ENCODE data around the gene CLIC4. TPM values are rescaled to one million over a fixed set of nuclear protein-coding genes. Genes with fewer than 3 reads are reported as not detected.
A peak's percentile ranks its signal among the peaks of the same experiment; 100 is the strongest.

Gene CLIC4
- total and polyA plus RNA-seq, 10 of the 15 experiments (the other 5 are each of a cell fraction or from before 2014, with no cell fraction given) = 20.4 to 107 (median 69.6) TPM

DNA sequence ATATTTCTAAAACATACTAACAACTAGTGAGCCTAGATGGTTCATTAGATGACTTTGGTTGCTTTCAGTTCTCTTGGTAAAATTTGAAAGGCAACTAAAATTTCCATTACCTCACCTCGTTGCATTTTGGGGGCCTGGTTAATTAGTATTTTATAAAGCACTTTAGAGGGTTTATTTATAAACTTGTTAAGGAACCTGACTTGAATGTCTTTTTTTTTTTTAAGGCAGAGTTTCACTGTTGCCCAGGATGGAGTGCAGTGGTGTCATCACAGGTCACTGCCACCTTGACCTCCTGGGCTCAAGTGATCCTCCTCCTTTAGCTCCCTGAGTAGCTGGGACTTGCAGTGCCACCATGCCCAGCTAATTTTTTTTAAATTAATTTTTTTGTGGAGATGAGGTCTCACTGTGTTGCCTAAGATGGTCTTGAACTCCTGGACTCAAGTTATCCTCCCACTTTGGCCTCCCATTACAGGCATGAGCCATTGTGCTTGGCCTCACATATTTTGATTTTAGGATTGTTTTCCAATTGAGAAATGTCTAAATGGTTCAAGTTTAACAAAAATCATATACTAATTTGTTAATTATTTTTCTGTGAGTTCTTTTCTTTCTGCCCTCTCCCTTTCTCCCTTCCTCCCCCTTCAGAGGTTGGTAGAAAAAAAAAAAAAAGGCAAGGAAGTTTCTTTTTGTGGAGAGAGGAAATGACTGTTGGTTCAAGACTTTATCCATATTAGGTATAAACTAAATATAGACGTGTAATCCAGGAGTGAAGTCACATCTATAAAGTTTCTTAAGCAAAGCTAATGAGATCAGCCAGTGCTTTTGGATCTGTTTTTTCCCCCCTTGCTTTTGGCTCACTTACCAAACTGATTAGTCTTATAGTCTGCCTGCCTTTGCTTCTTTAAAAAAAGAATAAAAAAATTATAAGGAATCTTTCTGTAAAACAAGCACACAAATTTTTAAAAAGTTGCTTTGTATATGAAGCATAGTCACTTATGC lies 24.7 kb downstream of the CLIC4 start (continued):
- TF ChIP-seq, protein P1, sequence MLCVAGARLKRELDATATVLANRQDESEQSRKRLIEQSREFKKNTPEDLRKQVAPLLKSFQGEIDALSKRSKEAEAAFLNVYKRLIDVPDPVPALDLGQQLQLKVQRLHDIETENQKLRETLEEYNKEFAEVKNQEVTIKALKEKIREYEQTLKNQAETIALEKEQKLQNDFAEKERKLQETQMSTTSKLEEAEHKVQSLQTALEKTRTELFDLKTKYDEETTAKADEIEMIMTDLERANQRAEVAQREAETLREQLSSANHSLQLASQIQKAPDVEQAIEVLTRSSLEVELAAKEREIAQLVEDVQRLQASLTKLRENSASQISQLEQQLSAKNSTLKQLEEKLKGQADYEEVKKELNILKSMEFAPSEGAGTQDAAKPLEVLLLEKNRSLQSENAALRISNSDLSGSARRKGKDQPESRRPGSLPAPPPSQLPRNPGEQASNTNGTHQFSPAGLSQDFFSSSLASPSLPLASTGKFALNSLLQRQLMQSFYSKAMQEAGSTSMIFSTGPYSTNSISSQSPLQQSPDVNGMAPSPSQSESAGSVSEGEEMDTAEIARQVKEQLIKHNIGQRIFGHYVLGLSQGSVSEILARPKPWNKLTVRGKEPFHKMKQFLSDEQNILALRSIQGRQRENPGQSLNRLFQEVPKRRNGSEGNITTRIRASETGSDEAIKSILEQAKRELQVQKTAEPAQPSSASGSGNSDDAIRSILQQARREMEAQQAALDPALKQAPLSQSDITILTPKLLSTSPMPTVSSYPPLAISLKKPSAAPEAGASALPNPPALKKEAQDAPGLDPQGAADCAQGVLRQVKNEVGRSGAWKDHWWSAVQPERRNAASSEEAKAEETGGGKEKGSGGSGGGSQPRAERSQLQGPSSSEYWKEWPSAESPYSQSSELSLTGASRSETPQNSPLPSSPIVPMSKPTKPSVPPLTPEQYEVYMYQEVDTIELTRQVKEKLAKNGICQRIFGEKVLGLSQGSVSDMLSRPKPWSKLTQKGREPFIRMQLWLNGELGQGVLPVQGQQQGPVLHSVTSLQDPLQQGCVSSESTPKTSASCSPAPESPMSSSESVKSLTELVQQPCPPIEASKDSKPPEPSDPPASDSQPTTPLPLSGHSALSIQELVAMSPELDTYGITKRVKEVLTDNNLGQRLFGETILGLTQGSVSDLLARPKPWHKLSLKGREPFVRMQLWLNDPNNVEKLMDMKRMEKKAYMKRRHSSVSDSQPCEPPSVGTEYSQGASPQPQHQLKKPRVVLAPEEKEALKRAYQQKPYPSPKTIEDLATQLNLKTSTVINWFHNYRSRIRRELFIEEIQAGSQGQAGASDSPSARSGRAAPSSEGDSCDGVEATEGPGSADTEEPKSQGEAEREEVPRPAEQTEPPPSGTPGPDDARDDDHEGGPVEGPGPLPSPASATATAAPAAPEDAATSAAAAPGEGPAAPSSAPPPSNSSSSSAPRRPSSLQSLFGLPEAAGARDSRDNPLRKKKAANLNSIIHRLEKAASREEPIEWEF (IDR thresholded peaks at IDR 0.05; ENCODE audit: insufficient replicate concordance, low read depth, low read length) = no peak
- TF ChIP-seq IKZF2 (IDR thresholded peaks at IDR 0.05) (peak; percentile 9 to 40; a peak in 1 of 4 replicates), IKZF1 (conservative IDR thresholded peaks at IDR 0.05) (peak; percentile 39; the same call in 1 of the 2 replicates), RUNX3 (IDR thresholded peaks at IDR 0.05; ENCODE audit: low read length) (peak; percentile 42; the same call in 1 of the 2 replicates), SPI1 (IDR thresholded peaks at IDR 0.05; ENCODE audit: borderline replicate concordance, insufficient read depth, low read depth, low read length) (0 out of 2 replicates have a peak, but pooled peaks have one; percentile 24), MEF2A (IDR thresholded peaks at IDR 0.05; ENCODE audit: insufficient read depth, low read depth, low read length) (peak; percentile 51; the same call in 1 of the 2 replicates), CREM (IDR thresholded peaks at IDR 0.05; ENCODE audit: low read depth) (peak; percentile 26; the same call in 1 of the 2 replicates), SRF (IDR thresholded peaks at IDR 0.05; ENCODE audit: low read depth in 2 of 2, low read length in 2 of 2) (peak in 1 of 2 experiments; percentile 72; a peak in 1 of 4 replicates), ZNF274 (IDR thresholded peaks at IDR 0.05; ENCODE audit: insufficient read depth, insufficient read length) (no peak), YY1 (IDR thresholded peaks at IDR 0.05; ENCODE audit: low read depth, low read length) (no peak), NFYB (IDR thresholded peaks at IDR 0.05; ENCODE audit: insufficient read depth, low read depth, low read length) (no peak), ATF7 (IDR thresholded peaks at IDR 0.05; ENCODE audit: low read depth) (peak; percentile 98), FOXM1 (IDR thresholded peaks at IDR 0.05; ENCODE audit: low read depth, low read length) (peak; percentile 52; the same call in 1 of the 2 replicates), MTA3 (IDR thresholded peaks at IDR 0.05; ENCODE audit: borderline replicate concordance, low read length) (0 out of 2 replicates have a peak, but pooled peaks have one; percentile 40), CEBPB (IDR thresholded peaks at IDR 0.05; ENCODE audit: borderline replicate concordance in 1 of 2, low read depth in 2 of 2, low read length in 2 of 2) (no peak)
- TF ChIP-seq, protein P2, sequence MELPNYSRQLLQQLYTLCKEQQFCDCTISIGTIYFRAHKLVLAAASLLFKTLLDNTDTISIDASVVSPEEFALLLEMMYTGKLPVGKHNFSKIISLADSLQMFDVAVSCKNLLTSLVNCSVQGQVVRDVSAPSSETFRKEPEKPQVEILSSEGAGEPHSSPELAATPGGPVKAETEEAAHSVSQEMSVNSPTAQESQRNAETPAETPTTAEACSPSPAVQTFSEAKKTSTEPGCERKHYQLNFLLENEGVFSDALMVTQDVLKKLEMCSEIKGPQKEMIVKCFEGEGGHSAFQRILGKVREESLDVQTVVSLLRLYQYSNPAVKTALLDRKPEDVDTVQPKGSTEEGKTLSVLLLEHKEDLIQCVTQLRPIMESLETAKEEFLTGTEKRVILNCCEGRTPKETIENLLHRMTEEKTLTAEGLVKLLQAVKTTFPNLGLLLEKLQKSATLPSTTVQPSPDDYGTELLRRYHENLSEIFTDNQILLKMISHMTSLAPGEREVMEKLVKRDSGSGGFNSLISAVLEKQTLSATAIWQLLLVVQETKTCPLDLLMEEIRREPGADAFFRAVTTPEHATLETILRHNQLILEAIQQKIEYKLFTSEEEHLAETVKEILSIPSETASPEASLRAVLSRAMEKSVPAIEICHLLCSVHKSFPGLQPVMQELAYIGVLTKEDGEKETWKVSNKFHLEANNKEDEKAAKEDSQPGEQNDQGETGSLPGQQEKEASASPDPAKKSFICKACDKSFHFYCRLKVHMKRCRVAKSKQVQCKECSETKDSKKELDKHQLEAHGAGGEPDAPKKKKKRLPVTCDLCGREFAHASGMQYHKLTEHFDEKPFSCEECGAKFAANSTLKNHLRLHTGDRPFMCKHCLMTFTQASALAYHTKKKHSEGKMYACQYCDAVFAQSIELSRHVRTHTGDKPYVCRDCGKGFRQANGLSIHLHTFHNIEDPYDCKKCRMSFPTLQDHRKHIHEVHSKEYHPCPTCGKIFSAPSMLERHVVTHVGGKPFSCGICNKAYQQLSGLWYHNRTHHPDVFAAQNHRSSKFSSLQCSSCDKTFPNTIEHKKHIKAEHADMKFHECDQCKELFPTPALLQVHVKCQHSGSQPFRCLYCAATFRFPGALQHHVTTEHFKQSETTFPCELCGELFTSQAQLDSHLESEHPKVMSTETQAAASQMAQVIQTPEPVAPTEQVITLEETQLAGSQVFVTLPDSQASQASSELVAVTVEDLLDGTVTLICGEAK (IDR thresholded peaks at IDR 0.05; ENCODE audit: borderline replicate concordance) = peak; percentile 36; the same call in 1 of the 2 replicates
